ENCODE measurements around the gene SYF2.
"Not testable (repeated sequence)": the region's sequence is repeated elsewhere in the genome, so short reads cannot be mapped to it uniquely, and the experiment has no call there.

Gene SYF2

DNA sequence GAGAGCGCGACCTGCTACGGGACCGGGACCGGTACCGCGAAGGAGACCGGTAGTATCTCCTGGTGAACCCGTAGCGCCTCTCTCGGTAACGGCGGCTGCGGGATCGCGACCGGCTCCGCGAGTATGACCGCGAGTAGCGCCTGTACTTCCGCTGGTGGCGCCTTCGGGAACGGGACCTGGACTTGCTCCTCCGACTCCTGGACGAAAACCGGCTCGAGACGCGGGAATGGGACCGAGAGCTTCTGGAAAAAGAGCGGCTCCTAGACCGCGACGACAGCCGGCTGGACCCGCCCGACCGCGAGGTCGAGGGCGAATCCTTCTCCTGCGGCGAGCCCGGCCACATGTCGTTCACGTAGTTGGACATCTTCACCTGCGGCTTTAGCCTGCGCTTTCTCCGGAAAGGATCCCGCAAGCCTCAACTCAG is 14.3 kb upstream of the SYF2 start:
- peak; percentile 77 for DNase-seq (ENCODE audit: low spot score)

DNA sequence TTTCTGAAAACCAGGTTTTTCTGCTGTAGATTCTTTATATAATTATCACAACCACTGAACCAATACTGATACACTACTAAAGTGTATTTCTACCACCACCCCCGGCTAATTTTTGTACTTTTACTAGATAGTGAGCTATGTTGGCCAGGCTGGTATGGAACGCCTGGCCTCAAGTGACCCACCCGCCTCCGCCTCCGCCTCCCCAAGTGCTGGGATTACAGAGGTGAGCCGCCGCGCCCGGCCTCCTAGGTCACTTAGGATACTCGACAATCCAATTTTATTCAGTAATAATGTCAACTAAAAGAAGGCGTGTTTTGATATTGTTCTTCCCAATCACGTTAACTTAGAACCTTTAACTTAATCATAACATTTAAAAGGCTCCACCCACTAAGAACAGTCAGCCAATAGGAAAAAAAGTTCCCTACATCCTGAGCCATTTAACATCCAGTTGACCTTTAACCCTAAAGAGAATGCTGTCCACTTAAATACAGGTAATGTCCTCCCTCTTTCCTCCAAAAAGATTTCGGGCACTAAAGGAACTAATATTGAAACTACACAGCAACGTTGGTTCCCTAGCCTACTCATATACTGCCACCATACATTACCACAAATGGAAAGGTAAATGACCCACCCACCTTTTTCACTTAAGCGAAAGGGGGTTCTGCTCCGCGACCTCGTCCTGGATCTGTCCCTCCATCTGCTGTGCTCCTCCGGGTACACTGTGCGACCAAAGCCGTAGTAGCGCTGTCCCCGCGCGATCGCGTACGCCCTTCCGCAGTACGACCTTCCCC is 13.7 kb upstream of the SYF2 start:
- no peak for DNase-seq (ENCODE audit: low spot score)

DNA sequence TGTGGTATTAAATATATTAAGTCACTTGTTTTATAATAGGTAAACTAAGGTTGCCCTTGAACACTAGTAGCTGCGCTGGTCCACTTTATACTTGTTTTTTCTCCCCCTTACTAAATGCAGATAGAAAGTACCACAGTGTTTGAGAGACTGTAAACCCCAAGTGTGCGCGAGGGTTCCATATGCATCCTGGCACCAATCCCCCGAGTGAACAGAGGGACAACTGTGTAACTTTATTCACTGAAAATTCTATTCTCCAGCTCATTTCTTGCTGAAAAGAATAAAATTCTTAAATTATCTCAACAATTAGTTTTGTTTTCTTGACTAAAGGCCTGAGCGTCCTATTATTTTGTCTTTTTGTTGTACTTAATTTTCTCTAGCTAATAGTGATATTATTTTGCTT is 13.1 kb upstream of the SYF2 start:
- no peak for DNase-seq (ENCODE audit: low spot score)

DNA sequence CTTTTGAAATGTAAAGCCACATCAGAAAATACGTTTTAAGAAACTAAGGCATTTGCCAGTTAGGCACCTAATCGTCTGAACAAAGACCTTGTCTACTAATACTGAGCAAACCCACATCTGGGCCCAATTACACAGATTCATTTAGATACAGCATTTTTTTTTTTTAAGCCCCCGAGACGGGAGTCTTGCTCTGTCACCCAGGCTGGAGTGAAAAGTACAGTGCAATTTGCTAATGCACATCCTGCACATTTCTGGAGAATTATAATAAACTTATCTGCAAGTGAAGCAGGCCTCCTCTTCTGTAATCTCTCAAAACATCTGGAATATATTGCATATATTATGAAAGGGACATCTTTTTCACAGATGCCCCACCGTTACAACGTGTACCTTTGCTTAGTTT is 11.6 kb upstream of the SYF2 start:
- no peak for DNase-seq (ENCODE audit: low spot score)

DNA sequence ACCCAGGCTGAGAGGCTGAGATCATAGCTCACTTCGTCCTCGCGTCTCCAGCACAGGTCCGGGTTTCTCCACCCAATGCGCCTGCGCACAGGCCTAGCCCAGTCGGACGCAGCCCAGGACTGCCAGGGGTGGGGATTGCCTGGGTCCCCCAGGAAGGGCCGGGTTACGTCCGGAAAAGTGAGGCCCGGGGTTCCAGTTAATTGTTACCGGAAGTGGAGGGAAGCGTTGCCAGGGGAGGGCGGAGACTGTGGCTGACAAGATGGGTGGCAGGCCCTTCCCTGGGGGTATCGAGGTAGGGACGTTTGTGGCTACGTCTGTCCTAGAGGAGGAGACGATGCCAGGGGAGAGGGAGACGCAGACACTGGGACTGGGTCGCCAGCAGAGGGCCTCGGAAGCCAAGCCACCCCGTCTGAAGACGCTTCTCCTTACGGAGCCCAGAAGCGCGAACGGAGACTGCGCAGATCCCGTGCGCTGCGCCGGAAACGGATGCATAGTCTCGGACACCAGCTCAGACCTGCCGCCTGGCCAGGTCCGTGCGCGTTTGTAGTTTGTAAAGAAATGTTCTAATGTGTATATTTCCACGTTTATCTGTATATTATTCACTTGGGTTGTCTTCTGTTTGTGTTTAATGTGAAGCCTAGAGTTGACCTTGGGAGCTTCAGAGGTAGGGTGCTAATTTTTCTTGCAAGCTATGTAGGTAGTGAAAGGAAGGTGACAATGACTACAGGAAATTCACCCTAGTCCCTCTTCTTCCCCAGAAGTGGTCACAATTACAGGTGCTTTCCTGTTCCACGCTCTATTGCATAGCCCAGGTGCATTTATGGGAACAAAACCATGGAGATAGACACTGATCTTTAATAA is 7.6 kb upstream of the SYF2 start:
- peak; percentile 89 for DNase-seq (ENCODE audit: low spot score)

DNA sequence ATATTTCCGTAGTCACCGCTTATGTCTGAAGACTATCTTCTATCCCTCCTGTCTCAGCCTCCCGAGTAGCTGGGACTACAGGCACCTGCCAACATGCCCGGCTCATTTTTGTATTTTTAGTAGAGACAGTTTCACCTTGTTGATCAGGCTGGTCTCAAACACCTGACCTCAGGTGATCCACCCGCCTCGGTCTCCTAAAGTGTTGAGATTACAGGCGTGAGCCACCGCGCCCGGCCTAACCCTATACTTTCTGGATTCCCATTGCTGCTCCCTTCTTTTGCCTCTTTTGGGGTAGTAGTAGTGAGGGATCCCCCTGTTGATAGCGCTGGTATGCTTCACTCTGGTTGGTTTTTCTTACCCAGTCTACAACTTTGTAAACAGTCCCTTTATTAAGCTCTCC is 5.7 kb upstream of the SYF2 start:
- no peak for DNase-seq (ENCODE audit: low spot score)

DNA sequence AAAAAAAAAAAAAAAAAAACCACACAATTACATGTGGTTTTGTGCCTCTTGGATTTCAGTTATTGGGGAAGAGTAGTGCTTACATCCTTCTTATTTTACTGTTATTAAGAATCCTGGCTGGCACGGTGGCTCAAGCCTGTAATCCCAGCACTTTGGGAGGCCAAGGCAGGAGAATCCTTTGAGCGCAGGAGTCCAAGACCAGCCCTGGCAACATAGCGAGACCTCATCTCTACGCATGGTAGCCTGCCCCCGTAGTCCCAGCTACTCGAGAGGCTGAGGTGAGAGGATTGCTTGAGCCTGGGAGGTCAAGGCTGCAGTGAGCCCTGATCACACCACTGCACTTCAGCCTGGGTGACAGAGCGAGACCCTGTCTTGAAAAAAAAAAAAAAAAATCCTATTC is 4.0 kb upstream of the SYF2 start:
- not testable (repeated sequence) for DNase-seq (ENCODE audit: low spot score)

DNA sequence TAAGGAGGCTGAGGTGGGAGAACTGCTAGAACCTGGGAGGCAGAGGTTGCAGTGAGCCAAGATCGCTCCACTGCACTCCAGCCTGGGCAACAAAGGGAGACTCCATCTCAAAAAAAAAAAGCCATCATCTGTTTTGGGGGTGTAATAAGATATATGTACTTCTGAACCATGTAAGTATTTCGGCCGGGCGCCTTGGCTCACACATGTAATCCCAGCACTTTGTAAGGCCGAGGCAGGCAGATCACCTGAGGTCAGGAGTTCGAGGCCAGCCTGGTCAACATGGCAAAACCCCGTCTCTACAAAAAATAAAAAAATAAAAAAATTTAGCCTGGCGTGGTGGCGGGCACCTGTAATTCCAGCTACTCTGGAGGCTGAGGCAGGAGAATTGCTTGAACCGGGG is 3.1 kb upstream of the SYF2 start:
- not testable (repeated sequence) for DNase-seq (ENCODE audit: low spot score)

DNA sequence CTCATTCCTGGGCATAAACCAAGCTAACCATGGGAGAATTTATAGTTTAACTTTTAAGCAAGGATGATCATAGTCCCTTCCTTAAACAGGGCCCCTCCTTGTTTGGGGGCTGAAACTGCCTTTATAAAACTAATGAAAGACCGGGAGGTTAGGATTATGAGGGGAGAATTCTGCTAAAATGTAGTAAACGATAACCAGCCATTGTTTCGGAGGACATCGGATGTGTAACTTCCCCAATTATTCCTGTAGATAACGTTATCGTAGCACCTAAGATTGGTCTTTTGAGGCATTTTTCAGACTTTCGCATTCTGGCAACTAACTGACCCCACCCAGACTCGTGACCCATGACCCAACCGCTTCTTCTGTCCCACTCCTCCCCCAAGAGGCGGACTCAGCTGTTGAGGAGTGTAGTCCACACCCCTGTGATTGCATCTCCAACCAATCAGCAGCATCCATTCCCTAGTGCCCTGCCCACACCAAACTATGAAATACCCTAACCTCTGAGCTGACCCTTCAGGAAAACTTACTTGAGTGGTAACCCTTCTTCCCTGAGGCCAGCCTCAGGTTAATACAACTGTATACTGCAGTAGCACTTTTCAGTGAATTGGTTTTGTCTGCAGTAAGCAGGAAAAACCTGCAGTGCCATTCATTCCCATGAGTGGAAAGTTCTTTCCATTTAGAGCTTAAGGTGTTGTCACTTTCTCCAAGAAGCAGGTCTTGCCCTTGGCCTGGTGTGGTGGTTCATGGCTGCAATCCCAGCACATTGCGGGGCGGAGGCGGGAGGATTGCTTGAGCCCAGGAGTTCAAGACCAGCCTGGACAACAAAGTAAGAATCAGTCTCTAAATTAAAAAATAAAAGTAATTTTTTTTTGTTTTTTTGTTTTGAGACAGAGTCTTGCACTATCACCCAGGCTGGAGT is 823 bp upstream of the SYF2 start:
- DNase-seq (ENCODE audit: low spot score): peak; percentile 78

DNA sequence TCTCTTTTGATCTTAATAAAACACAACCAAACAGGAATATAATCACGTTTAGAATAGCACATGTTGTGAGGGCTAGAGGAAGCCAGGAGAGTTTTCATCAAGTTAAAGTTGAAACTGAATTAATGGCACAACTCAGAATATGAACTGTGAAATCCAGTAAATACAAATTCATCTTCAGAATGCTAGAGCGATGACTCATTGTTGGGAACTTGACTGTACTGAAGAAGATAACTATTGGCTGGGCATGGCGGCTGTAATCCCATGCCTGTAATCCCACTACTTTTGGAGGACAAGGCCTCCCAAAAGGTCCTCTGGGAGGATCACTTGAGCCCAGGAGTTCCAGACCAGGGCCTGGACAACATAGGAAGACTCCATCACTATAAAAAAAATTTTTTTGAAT is 8.8 kb downstream of the SYF2 start:
- DNase-seq (ENCODE audit: low spot score): no peak

DNA sequence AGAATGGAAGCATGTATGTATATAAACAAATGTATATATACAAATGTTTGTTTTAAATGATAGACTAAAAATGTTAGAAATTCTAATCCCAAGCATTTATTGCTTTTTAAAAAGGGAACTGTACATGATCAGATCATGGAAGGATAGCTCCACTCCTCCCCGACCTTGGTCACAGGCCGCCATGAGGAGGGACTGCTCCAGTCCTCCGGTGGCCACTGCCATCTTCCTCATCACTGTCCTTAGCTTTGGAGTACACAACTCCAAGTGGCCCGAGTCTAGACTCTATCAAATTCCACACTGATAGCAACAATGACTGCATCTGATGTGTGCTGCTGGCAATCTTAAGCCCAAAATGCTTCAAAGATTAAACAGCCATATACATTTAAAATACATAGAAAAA is 9.7 kb downstream of the SYF2 start:
- no peak for DNase-seq (ENCODE audit: low spot score)

DNA sequence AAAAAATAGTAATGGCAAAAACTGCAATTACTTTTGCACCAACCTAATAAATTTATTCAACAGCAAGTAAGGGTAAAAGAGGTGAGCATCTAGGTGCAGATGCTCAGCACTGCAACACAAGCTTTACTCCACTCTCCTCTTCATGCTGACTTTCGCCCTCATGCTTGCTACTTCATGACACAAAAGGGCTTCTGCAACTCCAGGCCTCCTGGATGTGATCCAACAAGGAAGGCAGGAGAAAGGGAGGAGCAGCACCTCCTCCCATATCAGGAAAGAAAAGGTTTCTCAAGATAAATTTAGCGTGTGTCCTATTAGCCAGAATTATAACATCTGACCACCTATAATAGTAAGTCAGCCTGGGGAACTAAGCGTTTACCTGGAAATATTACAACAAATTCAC is 11.6 kb downstream of the SYF2 start:
- DNase-seq (ENCODE audit: low spot score): no peak

DNA sequence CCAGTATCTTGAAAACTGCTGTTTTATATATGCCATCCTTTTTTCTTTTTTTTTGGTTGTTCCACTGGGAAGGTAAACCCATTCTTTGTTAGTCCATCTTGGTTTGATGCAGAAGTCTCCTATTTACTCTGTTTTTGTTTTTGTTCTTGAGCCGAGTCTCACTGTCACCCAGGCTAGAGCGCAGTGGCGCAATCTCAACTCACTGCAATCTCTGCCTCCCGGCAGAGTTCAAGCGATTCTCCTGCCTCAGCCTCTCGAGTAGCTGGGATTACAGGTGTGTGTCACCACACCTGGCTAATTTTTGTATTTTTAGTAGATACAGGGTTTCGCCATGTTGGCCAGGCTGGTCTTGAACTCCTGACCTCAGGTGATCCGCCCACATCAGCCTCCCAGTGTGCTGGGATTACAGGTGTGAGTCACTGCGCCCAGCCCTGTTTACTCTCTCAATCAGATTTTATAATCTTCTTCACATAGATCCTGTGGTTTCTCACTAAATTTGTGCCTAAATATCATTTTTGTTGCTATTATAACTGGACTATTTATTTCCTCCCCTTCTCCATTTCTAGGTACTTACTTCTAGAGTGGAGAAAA is 12.5 kb downstream of the SYF2 start:
- DNase-seq (ENCODE audit: low spot score): no peak

DNA sequence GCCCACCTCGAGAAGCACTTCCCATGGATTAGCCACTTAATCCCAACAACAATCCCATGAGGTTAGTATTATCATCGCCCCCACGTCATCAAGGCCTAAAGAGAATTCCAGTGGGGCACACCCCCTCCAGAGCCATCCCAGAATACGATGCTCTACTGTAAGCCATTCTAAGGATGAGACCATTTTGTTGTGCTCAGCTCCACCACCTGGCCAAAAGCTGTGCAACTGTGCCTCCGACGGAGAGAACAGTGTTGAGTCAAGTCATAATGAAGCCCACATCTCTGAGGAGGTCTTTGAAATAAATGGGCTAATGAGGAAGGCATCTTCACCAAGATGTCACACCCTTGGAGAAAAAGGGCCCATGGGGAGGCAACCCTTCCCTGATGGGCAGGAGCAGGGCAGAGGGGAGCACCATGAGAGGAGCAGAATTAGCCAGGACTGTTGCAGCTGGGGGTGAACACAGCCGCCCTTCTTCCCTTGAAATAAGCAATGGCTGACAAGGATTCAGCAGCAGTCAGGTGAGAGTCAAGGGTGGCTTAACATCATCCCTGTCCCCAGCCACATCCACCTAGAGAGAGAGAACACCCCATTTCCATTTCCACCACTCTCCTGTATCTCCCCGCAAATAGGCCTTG is 14.6 kb downstream of the SYF2 start:
- DNase-seq (ENCODE audit: low spot score): no peak

DNA sequence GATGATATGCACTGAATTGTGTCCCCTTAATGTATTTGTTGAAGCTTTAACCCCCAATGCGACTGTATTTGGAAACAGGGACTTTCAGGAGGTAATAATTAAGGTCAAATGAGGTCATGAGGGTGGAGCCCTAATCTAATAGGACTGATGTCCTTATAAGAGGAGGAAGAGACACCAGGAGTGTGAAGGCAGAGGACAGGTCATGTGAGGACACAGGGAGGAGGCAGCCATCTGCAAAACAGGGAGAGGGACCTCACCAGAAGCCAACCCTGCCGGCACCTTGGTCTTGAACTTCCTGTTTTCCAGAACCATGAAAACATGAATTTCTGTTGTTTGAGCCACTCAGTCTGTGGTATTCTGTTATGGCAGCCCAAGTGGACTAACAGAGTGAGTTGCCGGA is 15.3 kb downstream of the SYF2 start:
- DNase-seq (ENCODE audit: low spot score): no peak

DNA sequence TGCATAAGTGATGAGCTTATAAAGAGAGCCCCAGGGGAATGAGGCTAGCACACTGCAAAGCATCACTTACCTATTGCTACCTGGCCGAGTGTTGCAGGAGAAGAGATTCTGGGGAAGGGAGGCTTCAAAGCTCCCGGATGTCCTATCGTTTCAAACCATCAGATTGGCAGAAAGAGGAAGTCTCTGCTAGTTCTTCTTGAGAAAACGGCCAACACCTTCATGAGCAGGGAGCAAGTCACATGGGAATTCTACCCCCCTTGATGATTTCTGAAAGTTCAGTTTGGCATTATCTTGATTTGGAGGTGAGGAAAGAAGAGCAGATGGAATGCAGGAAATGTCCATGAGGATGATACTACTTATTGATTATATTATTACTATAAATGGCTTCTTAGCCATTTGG is 16.2 kb downstream of the SYF2 start:
- DNase-seq (ENCODE audit: low spot score): no peak

DNA sequence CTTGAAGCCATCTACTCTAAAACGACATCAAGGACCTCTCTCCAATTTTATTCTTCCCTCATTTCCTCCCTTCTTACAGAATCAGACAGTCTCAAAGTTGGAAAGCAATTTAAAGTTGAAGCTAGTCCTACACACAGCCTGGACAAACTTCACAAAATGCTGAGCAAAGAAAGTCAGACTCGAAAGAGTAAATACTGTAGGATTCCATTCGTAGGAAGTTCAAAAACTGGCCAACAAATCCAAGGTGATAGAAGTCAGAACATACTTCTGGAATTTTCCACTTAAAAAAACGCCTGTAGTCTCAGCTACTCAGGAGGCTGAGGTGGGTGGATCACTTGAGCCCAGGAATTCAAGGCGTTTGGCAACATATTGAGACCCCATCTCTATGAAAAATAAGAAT is 19.6 kb downstream of the SYF2 start:
- DNase-seq (ENCODE audit: low spot score): no peak

DNA sequence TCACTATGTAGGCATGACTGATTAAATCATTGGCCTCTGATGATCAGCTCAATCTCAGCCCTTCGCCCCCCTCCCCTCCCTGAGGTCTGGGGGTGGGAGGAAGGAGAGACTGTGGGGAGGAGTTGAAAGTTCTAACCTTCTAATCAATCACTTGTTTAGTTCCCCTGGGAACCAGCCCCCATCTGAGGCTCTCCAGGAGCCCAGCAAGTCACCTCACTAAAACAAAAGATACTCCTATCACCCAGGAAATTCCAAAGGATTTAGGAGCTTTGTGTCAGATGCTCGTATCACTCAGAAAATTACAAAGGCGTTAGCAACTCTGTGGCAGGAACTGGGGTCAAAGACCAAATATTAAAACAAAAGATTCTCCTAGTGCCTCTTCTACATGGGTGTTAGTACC is 21.6 kb downstream of the SYF2 start:
- no peak for DNase-seq (ENCODE audit: low spot score)

DNA sequence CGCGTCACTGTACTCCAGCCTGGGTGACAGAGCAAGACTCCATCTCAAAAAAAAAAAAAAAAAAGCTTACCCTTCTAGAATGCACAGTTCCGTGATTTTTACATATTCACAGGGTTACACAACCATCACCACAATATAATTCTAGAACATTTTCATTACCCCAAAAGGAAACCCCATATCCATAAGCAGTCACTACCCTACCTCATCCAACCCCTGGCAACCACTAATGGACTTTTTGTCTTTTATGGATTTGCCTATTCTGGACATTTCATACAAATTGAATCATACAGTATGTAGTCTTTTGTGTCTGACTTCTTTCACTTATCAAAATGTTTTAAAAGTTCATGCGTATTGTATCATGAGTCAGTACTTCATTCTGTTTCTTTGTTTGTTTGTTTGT is 22.8 kb downstream of the SYF2 start:
- DNase-seq (ENCODE audit: low spot score): no peak

DNA sequence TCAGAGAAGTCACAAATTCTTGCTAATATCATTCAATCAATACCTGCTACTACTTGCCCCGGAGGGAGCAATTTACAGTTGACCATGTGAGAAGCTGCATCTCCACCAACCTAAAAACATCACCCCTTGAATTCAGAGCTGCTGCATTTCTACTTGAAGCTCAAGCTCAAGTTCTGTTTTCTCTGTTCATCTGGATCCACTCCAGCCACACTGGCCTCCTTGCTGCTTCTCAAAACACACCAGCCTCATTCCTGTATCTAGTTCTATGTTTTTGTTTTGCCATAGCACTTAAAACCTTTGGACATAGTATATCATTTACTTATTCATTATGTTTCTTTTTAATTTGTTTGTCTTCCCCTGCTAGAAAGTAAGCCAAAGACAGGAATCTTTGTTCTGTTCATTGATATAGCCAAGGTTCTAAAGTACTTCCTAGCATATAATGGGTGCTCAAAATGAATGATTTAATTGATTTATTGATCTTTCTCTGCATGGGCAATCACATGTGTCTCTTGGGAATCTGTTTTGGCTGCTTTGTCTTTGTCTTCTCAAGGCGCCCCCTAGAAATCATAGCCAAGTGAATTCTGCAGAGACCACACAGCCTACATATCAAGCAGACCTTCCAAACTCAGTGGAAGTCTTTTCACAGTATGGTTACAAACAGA is 23.6 kb downstream of the SYF2 start:
- no peak for DNase-seq (ENCODE audit: low spot score)

DNA sequence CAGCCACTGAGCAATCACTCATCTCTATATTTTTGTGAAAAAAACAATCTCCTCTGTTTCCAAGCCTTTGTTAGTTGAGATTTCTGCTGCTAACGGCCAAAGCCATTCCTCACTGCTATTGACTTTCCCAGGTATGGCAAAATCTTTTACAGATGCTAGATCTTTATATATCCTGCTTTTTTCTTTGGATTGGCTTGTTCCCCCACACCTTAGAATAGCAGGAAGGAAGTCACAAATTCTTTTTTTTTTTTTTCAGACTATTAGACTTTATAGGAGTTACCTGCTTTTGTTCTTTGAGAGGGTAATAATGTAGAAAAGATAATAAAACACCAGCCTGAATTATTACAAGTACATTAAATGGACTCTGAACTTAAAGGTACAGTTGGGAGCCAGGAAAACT is 24.2 kb downstream of the SYF2 start:
- DNase-seq (ENCODE audit: low spot score): no peak

All from ecto neural progenitor cell (in vitro differentiated cells).